Inflammatory macrophage treated with lipopolysaccharide for 4 hours (primary cell): ENCODE data around the gene LZTS2.
A peak's percentile ranks its signal among the peaks of the same experiment; 100 is the strongest.

Experiments used
- DNase-seq: peaks from one replicate; pipeline ENCODE4 v3.0.0-alpha.2; 2020

LZTS2 gene

DNA sequence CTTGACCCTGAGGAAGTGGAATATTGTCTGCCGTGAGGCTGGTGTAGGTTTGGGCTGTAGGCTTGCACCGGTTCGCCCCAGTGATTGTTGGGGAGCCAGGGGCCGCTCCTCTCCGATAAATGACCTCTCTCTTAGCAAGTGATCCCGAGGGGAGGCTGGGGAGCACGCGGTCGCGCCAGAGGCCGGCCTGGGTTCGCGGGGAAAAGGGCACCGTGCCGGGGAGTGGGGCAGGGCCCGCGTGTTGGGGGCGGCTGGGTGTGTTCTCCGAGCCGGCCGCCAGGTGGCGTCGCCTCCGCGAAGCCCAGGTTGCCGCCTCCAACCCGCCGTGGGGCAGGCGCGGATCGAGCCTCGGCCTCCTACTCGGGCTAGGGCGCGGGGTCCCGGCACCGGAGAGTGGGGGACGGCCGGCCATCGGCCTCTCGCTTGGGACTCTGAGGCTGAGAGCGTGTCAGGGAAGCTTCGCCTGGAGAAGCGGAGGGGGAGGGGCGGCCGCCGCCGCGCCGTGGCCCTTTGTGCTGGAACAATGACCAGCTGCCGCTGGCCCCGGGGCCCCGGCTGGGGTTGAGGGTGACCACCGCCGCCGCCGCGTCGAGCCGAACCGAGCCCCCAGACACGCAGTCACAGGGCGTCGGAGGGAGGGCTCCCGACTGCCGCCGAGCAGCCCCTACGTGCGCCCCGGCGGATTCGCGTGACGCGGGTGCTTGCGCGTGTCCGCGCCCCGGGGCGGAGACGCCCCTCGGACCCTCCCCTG is 442 bp upstream of the LZTS2 start:
- peak; percentile 69 for DNase-seq

DNA sequence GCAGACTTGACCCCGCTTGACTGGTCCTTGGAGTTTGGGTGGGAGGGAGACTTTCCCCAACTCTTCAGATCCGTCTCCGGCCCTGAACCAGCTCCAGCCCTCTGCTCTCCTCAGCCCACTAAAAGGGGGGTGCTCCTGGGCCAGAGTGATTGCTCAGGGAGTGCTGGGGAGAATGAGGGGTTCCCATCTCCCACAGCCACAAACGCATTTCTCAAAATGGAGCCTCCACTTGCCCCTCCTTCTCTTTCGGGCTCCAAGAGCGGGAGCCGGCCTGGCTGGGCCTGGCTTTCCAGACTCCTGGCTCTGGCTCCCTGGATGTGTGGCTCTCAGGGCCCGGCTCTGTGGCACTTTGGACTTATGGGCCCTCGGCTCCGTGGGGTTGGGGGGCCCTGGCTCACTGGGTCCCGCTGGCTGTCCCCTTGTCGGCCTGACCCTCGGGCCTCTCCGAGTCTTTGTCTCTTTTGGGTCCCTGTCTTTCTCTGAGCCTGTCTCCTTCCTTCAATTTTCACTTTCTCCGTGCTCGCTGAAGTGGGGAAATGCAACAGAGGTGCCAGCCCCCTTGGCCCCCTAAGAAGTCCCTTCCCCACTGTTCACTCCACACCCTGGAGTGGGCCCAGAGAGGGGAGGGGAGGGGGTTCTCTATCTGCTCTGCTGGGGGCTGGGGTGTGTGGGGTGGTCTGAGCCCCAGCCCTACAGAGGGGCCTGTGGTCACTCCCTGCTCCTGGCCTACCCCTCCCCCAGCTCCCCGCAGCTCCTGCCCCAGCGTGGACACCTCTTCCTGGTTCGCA is 713 bp downstream of the LZTS2 start:
- no peak for DNase-seq

DNA sequence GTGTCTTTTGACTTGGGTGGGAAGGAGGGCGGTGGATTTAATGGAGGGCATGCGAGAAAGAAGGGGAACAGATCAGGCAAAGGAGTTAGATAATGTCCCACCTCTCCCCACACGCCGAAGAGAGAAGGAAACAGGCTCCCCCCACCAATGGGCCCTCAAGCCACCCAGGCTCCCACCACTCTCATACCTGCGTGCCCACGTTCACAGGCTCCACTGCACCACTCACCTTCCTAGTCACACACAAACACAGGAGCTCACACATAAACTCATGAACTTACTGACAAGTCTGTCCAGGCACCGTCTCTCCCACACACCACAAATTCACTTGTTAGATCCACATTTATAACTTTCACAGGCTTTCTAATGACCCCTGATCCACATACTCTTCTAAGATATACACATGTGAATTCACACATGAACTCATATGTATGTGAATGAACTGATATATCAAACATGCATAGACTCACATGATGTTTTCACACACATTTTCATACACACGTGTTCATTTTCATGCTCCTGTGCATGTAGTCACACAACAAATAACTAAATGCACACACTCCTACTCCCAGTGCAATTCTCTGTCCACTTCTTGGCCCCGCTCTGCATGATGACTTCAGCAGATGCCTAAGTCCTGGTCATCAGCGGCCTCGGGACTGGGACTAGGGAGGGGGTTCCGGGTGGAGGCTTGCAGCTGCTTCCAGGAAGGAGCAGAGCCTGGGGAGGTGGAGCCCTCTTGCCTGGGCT is 1.5 kb downstream of the LZTS2 start:
- DNase-seq = peak; percentile 63

DNA sequence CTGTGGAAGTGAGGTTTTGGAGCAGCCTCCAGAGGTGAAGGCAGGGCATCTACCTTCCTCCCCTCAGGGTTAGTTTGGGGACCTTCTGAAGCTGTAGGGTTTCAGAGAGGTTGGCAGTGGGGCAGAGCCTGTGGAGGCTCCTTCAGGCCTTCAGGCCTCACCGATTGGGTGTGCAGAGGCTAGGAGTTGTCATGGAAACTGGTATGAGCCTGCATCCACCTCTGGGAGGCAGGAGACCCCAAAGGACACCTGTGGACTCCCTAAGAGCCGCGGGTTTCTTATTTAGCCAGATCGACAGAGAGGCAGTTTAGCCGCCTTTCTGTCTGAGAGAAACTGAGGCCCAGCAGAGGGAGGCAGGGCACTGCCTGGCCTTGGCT is 2.0 kb downstream of the LZTS2 start:
- DNase-seq = no peak

- no peak for DNase-seq
These were observed 2.8 kb downstream of the LZTS2 start for GRCh38 chr10:101002456-101002855.

- no peak for DNase-seq
These were observed 4.1 kb downstream of the LZTS2 start for GRCh38 chr10:101003639-101004206.

DNA sequence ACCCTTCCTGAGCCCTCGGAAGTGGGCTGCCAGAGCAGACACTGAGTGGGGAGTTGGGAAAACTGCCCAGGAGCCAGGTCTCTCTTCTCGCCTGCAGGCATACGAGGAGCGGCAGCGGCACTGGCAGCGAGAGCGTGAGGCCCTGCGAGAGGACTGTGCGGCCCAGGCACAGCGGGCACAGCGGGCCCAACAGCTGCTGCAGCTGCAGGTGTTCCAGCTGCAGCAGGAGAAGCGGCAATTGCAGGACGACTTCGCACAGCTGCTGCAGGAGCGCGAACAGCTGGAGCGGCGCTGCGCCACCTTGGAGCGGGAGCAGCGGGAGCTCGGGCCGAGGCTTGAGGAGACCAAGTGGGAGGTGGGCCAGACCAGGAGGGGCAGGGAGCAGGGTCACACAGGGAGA is 5.8 kb downstream of the LZTS2 start:
- DNase-seq = no peak

DNA sequence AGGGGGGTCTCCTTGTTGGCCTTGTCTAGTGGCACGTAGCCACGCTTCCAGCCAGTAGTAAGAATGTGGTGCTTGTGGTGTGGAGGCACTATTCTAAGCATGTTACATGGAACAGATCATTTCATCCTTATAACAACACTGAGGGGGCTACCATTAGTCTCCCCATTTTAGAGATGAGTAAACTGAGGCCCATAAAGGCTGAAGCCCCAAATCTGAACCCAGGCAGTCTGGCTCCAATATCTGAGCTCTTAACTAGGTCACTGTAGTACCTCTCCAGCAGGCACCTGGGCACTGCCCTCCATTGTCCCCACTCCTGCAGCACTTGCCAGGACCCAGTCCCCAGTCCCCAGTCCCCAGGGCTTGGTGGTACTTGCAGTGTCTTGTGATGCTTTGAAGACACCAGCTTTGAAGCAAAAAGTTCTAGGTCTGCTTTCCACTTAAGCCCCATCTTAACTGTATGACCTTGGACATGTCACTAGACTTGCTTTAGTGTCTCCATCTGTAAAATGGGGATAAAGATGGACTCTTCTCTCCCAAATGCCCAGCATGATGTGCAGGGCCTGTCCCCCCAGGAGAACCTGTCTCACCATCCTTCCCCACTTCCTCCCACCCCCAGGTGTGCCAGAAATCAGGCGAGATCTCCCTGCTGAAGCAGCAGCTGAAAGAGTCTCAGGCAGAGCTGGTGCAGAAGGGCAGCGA is 6.4 kb downstream of the LZTS2 start:
- no peak for DNase-seq

- DNase-seq = no peak
These were observed 7.0 kb downstream of the LZTS2 start for GRCh38 chr10:101006593-101007098.

DNA sequence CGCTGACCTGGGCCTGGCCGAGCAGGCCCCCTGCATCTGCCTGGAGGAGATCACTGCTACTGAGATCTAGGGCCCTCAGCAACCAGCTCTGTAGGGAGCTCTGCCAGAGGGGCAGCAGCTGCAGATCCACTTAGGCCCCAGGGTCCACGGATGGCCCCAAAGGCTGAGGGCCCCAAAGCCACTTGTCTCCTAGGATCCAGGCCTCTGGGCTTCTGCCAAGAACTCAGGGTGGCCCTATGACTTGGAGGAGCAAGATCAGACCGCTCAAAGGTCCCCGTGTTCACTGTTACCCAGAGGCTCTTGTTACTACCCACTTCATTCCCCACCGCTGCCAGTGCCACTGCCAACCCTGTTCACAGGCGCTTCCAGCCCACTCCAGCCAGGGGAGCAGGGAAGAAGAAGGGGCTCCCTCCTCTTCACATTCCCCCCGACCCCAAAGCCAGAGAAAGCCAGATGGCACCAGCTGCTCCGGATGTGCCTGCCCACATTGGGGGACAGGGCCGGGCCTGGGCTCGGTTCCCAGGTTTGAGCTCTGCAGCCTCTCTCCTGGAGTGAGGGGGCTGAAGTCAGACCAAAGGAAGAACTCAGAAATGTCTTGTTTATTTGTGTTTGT is 7.6 kb downstream of the LZTS2 start:
- DNase-seq = no peak

DNA sequence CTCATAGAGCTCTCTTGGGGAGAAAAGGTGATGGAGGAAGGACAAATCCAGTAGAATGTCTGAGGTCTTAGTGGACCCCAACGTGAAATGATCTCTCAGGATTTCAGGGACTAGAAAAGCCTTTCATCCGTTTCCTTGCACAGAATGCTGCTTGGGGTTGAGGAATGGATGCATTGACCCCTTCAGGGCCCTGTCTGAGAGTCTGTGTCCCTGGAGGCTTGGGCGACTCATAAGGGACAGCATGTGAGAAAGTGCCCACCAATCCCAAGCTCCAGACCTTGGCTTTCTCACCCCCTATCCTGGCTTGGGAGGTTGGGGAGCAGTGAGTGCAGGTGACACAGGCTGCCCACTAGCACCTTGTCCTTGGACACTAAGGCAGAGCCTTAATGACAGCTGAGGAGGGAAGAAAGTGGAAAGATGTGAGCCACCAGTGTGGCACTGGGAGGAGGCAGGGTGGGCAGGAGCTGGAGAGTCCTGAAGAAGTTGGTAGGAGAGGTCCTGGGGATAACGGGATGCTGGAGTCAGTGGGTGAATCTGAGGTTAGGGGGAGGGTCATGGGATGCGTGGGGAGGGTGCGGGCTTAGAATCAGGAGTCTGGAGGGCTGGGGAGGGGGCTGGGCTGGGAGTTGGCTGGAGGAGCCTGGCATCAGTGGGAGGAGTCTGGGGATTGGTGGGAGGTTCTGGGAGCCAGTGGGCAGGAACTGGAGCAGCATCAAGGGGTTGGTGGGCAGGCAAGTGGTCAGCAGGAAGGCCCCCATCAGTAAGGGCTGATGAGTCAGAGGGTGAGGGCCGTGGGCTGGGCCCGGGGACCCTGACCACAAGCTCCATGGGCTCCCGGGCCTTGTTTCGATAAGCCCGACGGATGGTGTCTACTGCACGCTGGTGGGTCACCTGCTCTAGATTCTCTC is 8.6 kb downstream of the LZTS2 start:
- DNase-seq = no peak

DNA sequence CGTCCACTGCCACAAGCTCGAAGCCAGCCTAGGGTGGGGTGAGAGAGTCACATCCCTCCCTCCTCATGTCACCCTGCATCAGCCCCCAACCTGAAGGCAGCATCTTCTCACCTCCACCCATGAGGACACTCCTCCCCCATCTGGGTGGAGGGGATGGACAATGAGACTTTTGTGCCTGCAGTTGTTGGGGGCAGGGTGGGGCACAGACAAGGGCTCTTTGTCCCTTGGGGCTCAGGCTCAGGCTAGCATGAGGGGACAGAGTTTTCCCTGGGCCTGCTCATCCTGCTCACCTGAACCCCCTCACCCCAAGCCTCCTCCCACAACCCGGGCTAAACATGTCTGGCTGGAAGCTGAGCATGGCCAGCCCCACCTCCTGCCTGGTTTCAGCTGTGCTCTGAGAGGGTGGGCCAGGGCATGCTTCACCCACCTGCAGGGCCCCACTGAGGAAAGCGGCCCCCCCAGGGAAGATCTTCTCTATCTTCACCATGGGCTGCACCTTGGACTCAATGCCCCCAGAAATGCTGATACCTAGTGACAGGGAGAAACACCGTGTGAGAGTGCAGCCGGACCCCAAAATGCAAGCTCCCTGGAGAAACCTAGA is 9.3 kb downstream of the LZTS2 start:
- no peak for DNase-seq

GRCh38 chr10:101010329-101010728 is 10.7 kb downstream of the LZTS2 start:
- DNase-seq = no peak

DNA sequence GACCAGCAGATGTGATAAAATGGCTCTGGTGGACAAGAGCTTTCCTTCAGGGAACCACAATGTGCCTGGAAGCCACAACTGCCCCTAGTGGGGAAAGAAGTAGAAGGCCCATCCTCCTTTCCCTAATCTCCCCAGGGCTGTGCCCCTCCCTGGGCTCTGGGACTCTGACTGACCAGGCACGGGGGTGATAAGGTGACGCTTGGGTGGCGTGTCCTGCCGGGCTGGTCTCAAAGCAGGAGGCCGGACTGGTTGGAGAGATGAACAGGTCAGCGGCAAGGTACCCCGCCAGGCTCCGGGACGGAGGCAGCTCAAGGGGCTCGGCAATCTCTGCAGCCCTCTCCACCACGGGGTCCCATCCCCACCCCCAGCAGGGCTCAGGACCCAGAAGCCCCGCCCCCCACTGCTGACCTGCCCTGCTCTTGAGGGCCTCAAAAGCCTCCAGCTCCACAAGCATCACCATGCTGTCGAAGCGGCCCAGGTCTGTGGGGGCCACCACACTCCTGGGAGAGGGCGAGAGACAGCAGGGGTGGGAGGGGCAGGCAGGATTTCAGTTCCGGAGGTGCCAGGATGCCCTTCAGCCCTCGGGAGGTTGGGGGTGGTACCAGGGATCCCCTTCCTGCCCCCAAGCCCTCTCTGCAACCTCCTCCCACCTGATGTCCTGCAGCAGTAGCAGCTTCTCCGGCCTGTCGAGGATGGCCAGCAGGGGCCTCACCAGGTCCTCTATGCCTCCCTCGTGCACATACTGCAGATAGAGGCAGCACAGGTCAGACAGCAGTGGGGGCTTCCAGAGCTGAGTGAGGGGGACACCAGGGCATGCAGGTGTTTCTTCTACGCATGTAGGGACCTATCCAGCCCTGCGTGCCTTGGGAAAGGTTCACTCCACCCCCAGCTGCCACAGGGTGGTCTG is 12.2 kb downstream of the LZTS2 start:
- DNase-seq = no peak

DNA sequence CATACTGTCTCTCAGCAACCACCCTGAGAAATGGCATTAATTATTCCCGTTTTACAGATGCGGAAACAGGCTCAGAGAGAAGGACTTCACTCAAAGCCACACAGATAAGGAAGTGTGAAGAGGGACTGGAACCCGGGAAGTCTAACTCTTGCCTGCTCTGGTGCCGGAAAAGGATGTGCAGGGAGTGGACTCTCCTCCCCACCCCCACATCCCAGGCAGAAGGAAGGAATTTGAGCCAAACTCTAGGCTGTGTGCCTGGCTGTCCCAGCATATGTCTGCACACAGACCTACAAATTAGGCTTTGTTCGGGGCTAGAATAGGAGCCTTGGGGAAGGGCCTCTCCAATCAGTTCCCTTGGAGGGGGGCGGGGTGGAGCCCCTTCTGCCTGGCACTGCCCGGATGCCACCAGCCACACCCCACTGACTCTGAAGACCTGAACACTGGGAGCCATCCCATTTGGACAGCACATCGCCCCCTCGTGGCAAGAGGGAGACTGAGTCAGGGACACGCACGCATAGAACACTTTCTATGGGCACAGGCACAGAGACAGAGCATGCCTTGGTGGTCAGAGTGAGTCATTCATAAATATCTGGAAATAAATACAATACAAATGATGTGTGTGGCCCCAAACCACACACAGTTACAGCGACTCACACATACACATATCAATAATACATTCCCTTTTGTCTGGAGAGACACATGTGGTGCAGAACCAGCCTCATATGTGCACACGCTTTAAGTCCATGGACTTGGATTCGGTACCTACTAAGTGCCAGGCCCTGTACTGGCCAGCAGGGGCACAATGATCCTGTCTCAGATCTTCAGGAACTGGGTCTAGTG is 13.1 kb downstream of the LZTS2 start:
- DNase-seq = peak; percentile 81

- DNase-seq = no peak
These were observed 13.8 kb downstream of the LZTS2 start for GRCh38 chr10:101013365-101013825.

DNA sequence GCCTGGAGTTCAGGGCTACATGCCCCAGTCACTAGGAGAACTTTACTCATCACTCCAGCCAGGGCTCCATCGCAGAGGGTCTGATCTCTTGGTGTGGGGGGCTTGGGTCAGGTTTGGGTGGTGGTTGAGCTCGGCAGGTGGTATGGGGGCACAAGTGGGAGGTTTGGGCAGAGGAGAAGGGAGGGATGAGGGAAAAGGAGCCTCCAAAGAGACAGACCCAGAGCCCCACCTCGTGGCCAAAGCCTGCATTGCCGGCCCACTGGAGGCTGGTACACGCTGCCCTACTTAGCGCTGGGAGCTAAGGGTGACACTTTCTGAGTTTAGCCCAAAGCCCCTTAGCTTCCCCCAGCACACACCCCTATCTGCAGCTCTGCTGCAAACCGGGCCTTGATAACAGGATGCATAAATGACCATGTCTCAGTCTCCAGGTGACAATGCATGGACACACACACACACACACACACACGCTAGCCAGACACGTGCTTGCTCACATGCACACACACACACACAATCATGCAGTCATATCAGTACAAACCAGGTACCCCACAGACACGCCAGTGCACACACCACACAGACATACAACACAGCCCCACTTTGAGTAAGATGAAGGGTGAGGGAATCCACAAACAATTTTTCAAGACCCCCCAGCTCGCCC is 14.7 kb downstream of the LZTS2 start:
- peak; percentile 61 for DNase-seq
